Measurements from ENCODE around the gene GPR137B. TPM values are rescaled to one million over a fixed set of nuclear protein-coding genes. Genes with fewer than 3 reads are reported as not detected.

Gene GPR137B
- 6.5 and 6.9 TPM in 2 replicates for total RNA-seq (2014; rRNA removed; shearing (Covaris generic))
- 0.64 and 1.5 TPM in 2 replicates for polyA plus RNA-seq (2014; cell fraction: nucleus; rRNA removed)

GRCh38 chr1:236142253-236143103, at the start of gene GPR137B:
TSS of gene GPR137B (plus strand) at chr1:236142539. CDS start at chr1:236142623, 84 bp downstream.
- DNase-seq (ENCODE audit: extremely low read depth, low read depth), result peak; percentile 34

GRCh38 chr1:236092899-236093298, 49.4 kb upstream of the GPR137B start:
- no peak for DNase-seq (ENCODE audit: extremely low read depth, low read depth)

- DNase-seq (ENCODE audit: extremely low read depth, low read depth), result no peak
Measured at GRCh38 chr1:236095705-236096520, 46.4 kb upstream of the GPR137B start.

- peak; percentile 45 for DNase-seq (ENCODE audit: extremely low read depth, low read depth)
Measured at GRCh38 chr1:236096660-236097482, 45.5 kb upstream of the GPR137B start.

GRCh38 chr1:236098267-236098666, 44.1 kb upstream of the GPR137B start:
- no peak for DNase-seq (ENCODE audit: extremely low read depth, low read depth)

GRCh38 chr1:236099355-236099974, 42.9 kb upstream of the GPR137B start:
- no peak for DNase-seq (ENCODE audit: extremely low read depth, low read depth)

GRCh38 chr1:236100799-236101198, 41.5 kb upstream of the GPR137B start:
- DNase-seq (ENCODE audit: extremely low read depth, low read depth), result no peak

GRCh38 chr1:236101233-236102200, 40.8 kb upstream of the GPR137B start:
- DNase-seq (ENCODE audit: extremely low read depth, low read depth), result no peak

GRCh38 chr1:236102611-236103010, 39.7 kb upstream of the GPR137B start:
- DNase-seq (ENCODE audit: extremely low read depth, low read depth), result no peak

- no peak for DNase-seq (ENCODE audit: extremely low read depth, low read depth)
Measured at GRCh38 chr1:236103059-236103458, 39.3 kb upstream of the GPR137B start.

- DNase-seq (ENCODE audit: extremely low read depth, low read depth), result peak; percentile 73
Measured at GRCh38 chr1:236103646-236104218, 38.6 kb upstream of the GPR137B start.

- DNase-seq (ENCODE audit: extremely low read depth, low read depth), result no peak
Measured at GRCh38 chr1:236107121-236107907, 35.0 kb upstream of the GPR137B start.

- DNase-seq (ENCODE audit: extremely low read depth, low read depth), result no peak
Measured at GRCh38 chr1:236108027-236108648, 34.2 kb upstream of the GPR137B start.

GRCh38 chr1:236110137-236110536, 32.2 kb upstream of the GPR137B start:
- DNase-seq (ENCODE audit: extremely low read depth, low read depth), result no peak

- DNase-seq (ENCODE audit: extremely low read depth, low read depth), result no peak
Measured at GRCh38 chr1:236111527-236112331, 30.6 kb upstream of the GPR137B start.

GRCh38 chr1:236112332-236112627, 30.1 kb upstream of the GPR137B start:
- DNase-seq (ENCODE audit: extremely low read depth, low read depth), result no peak

All from NCI-H460 (cell line).